ENCODE data around the gene KRT80.

The KRT80 gene

GRCh38 chr12:52175371-52176350 is 16.2 kb downstream of the KRT80 start:
- Histone ChIP-seq H3K9me3 (ENCODE audit: control insufficient read depth, insufficient read depth, low read length) (no peaks in the 10 kb centered on the region), H3K9ac (ENCODE audit: low read depth, low read length) (no peak overlapping the region), H3K4me1 (ENCODE audit: insufficient read depth, low read length) (peaks cover 8% of the 10 kb centered on the region), H3K36me3 (ENCODE audit: insufficient read depth, low read length) (no peaks in the 10 kb centered on the region)

GRCh38 chr12:52173526-52173925 is 18.3 kb downstream of the KRT80 start:
- peaks cover 8% of the 10 kb centered on the region for H3K4me1 ChIP-seq (ENCODE audit: insufficient read depth, low read length)
- H3K9me3 ChIP-seq (ENCODE audit: control insufficient read depth, insufficient read depth, low read length), result no peaks in the 10 kb centered on the region

GRCh38 chr12:52172956-52173355 is 18.9 kb downstream of the KRT80 start:
- Histone ChIP-seq H3K9ac (ENCODE audit: low read depth, low read length) (no peak overlapping the region), H3K4me1 (ENCODE audit: insufficient read depth, low read length) (peaks cover 8% of the 10 kb centered on the region), H3K36me3 (ENCODE audit: insufficient read depth, low read length) (no peaks in the 10 kb centered on the region), H3K9me3 (ENCODE audit: control insufficient read depth, insufficient read depth, low read length) (no peaks in the 10 kb centered on the region)

More at GRCh38 chr12:52173526-52173925, 18.3 kb downstream of the KRT80 start:
- Histone ChIP-seq H3K36me3 (ENCODE audit: insufficient read depth, low read length) (no peaks in the 10 kb centered on the region), H3K9ac (ENCODE audit: low read depth, low read length) (no peak overlapping the region)

- no peak overlapping the region for H3K9ac ChIP-seq (ENCODE audit: low read depth, low read length)
- H3K9me3 ChIP-seq (ENCODE audit: control insufficient read depth, insufficient read depth, low read length), result no peaks in the 10 kb centered on the region
- no peaks in the 10 kb centered on the region for H3K36me3 ChIP-seq (ENCODE audit: insufficient read depth, low read length)
- H3K4me1 ChIP-seq (ENCODE audit: insufficient read depth, low read length), result peaks cover 8% of the 10 kb centered on the region
Measured at GRCh38 chr12:52171950-52172512, 19.8 kb downstream of the KRT80 start.

- no peaks in the 10 kb centered on the region for H3K9me3 ChIP-seq (ENCODE audit: control insufficient read depth, insufficient read depth, low read length)
- peaks cover 5% of the 10 kb centered on the region; the same call in 1 of the 2 replicates for H3K4me1 ChIP-seq (ENCODE audit: insufficient read depth, low read length)
- H3K36me3 ChIP-seq (ENCODE audit: insufficient read depth, low read length), result no peaks in the 10 kb centered on the region
- H3K9ac ChIP-seq (ENCODE audit: low read depth, low read length), result no peak overlapping the region
Measured at GRCh38 chr12:52170827-52171226, 21.0 kb downstream of the KRT80 start.

GRCh38 chr12:52169886-52170285 is 21.9 kb downstream of the KRT80 start:
- no peak overlapping the region for H3K9ac ChIP-seq (ENCODE audit: low read depth, low read length)
- H3K4me1 ChIP-seq (ENCODE audit: insufficient read depth, low read length), result peaks cover 10% of the 10 kb centered on the region
- no peaks in the 10 kb centered on the region for H3K36me3 ChIP-seq (ENCODE audit: insufficient read depth, low read length)
- no peaks in the 10 kb centered on the region for H3K9me3 ChIP-seq (ENCODE audit: control insufficient read depth, insufficient read depth, low read length)

GRCh38 chr12:52168019-52168717 is 23.6 kb downstream of the KRT80 start:
- Histone ChIP-seq H3K9me3 (ENCODE audit: control insufficient read depth, insufficient read depth, low read length) (no peaks in the 10 kb centered on the region), H3K9ac (ENCODE audit: low read depth, low read length) (no peak overlapping the region), H3K4me1 (ENCODE audit: insufficient read depth, low read length) (peaks cover 19% of the 10 kb centered on the region), H3K36me3 (ENCODE audit: insufficient read depth, low read length) (no peaks in the 10 kb centered on the region)

GRCh38 chr12:52167526-52167925 is 24.3 kb downstream of the KRT80 start:
- Histone ChIP-seq H3K9ac (ENCODE audit: low read depth, low read length) (no peak overlapping the region), H3K36me3 (ENCODE audit: insufficient read depth, low read length) (no peaks in the 10 kb centered on the region), H3K4me1 (ENCODE audit: insufficient read depth, low read length) (peaks cover 23% of the 10 kb centered on the region), H3K9me3 (ENCODE audit: control insufficient read depth, insufficient read depth, low read length) (no peaks in the 10 kb centered on the region)

- no peaks in the 10 kb centered on the region for H3K9me3 ChIP-seq (ENCODE audit: control insufficient read depth, insufficient read depth, low read length)
- H3K9ac ChIP-seq (ENCODE audit: low read depth, low read length), result no peak overlapping the region
- peaks cover 23% of the 10 kb centered on the region for H3K4me1 ChIP-seq (ENCODE audit: insufficient read depth, low read length)
- no peaks in the 10 kb centered on the region for H3K36me3 ChIP-seq (ENCODE audit: insufficient read depth, low read length)
Measured at GRCh38 chr12:52166672-52167071, 25.1 kb downstream of the KRT80 start.

GRCh38 chr12:52165096-52165855 is 26.5 kb downstream of the KRT80 start:
- Histone ChIP-seq H3K36me3 (ENCODE audit: insufficient read depth, low read length) (no peaks in the 10 kb centered on the region), H3K4me1 (ENCODE audit: insufficient read depth, low read length) (peaks cover 23% of the 10 kb centered on the region), H3K9ac (ENCODE audit: low read depth, low read length) (no peak overlapping the region), H3K9me3 (ENCODE audit: control insufficient read depth, insufficient read depth, low read length) (no peaks in the 10 kb centered on the region)

- H3K36me3 ChIP-seq (ENCODE audit: insufficient read depth, low read length), result no peaks in the 10 kb centered on the region
- peaks cover 23% of the 10 kb centered on the region for H3K4me1 ChIP-seq (ENCODE audit: insufficient read depth, low read length)
- H3K9me3 ChIP-seq (ENCODE audit: control insufficient read depth, insufficient read depth, low read length), result no peaks in the 10 kb centered on the region
- no peak overlapping the region for H3K9ac ChIP-seq (ENCODE audit: low read depth, low read length)
Measured at GRCh38 chr12:52164624-52165023, 27.2 kb downstream of the KRT80 start.

- Histone ChIP-seq H3K4me1 (ENCODE audit: insufficient read depth, low read length) (peaks cover 23% of the 10 kb centered on the region), H3K9me3 (ENCODE audit: control insufficient read depth, insufficient read depth, low read length) (no peaks in the 10 kb centered on the region), H3K9ac (ENCODE audit: low read depth, low read length) (no peak overlapping the region), H3K36me3 (ENCODE audit: insufficient read depth, low read length) (no peaks in the 10 kb centered on the region)
Measured at GRCh38 chr12:52162981-52163380, 28.8 kb downstream of the KRT80 start.

GRCh38 chr12:52160200-52160599 is 31.6 kb downstream of the KRT80 start:
- peaks cover 16% of the 10 kb centered on the region for H3K4me1 ChIP-seq (ENCODE audit: insufficient read depth, low read length)
- no peak overlapping the region for H3K9ac ChIP-seq (ENCODE audit: low read depth, low read length)
- no peaks in the 10 kb centered on the region for H3K9me3 ChIP-seq (ENCODE audit: control insufficient read depth, insufficient read depth, low read length)
- H3K36me3 ChIP-seq (ENCODE audit: insufficient read depth, low read length), result no peaks in the 10 kb centered on the region

GRCh38 chr12:52157566-52158150 is 34.2 kb downstream of the KRT80 start:
- H3K9me3 ChIP-seq (ENCODE audit: control insufficient read depth, insufficient read depth, low read length), result no peaks in the 10 kb centered on the region
- no peak overlapping the region for H3K9ac ChIP-seq (ENCODE audit: low read depth, low read length)
- H3K36me3 ChIP-seq (ENCODE audit: insufficient read depth, low read length), result no peaks in the 10 kb centered on the region
- H3K4me1 ChIP-seq (ENCODE audit: insufficient read depth, low read length), result peaks cover 2% of the 10 kb centered on the region; the same call in 1 of the 2 replicates

Measured in ES-I3 (cell line).